Progenitor cell of endocrine pancreas (in vitro differentiated cells): Measurements from ENCODE around the gene SPAG16. TPM values are rescaled to one million over a fixed set of nuclear protein-coding genes. Genes with fewer than 3 reads are reported as not detected.

ENCODE experiments used
- DNase-seq: peaks from one replicate; pipeline ENCODE4 v3.0.0; 2021; ENCODE audit warnings: low spot score; ENCODE audit not compliant: unreplicated experiment
- H3K27ac Mint-ChIP-seq: 2 replicates; pipeline ENCODE4 v1.8.0; 2021; ENCODE audit warnings: mild to moderate bottlenecking, moderate library complexity, mixed read lengths
- H3K27me3 Mint-ChIP-seq: 2 replicates; pipeline ENCODE4 v1.8.0; 2021; ENCODE audit warnings: mixed read lengths
- H3K36me3 Mint-ChIP-seq: 2 replicates; pipeline ENCODE4 v1.8.0; 2022; ENCODE audit warnings: mixed read lengths; ENCODE audit not compliant: insufficient read depth
- H3K4me1 Mint-ChIP-seq: 2 replicates; pipeline ENCODE4 v1.8.0; 2021; ENCODE audit warnings: low read depth, mixed read lengths
- H3K4me3 Mint-ChIP-seq: 2 replicates; pipeline ENCODE4 v1.8.0; 2021; ENCODE audit warnings: low read depth, mild to moderate bottlenecking, moderate library complexity, mixed read lengths
- H3K9me3 Mint-ChIP-seq: 2 replicates; pipeline ENCODE4 v1.8.0; 2021; ENCODE audit warnings: low read depth, mixed read lengths
- total RNA-seq: library from RNA; stranded (reverse); gene quantifications from 2 replicates; pipeline ENCODE4 v1.2.1, GENCODE V29; 2021
- TF ChIP-seq, protein P1 (sequence below): fragments of 200-600 bp; sonication (generic); IDR thresholded peaks from one replicate; pipeline ENCODE4 v1.5.0; 2021; ENCODE audit warnings: antibody characterized with exemption, mild to moderate bottlenecking; ENCODE audit not compliant: unreplicated experiment

SPAG16 gene
- total RNA-seq, 1 donor from 2014 or later: 52.8 TPM

DNA sequence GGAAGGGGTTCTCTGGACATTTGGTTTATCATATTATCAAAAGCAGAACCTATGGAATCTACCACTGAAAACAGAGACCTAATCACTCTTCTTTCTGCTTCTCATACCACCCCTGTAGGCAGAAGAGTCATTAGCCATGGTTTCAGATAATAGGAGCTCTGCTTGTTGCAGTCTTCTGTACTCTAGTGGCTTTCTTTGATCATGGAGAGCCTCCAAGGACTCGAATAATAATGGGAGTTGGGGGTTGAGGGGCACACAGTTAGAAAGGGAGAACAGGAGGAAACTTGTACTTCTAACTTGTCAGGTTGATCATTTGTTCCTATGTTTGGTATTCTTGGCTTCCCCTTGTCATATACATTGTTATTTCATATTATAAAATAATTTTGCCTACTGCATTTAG, 1074.2 kb downstream of the SPAG16 start:
- no peak overlapping the region for H3K27ac Mint-ChIP-seq
- no peaks in the 10 kb centered on the region for H3K27me3 Mint-ChIP-seq
- H3K9me3 Mint-ChIP-seq: peaks cover 18% of the 10 kb centered on the region
- H3K4me3 Mint-ChIP-seq: no peak overlapping the region
- peaks cover 2% of the 10 kb centered on the region for H3K4me1 Mint-ChIP-seq
- TF ChIP-seq, protein P1, sequence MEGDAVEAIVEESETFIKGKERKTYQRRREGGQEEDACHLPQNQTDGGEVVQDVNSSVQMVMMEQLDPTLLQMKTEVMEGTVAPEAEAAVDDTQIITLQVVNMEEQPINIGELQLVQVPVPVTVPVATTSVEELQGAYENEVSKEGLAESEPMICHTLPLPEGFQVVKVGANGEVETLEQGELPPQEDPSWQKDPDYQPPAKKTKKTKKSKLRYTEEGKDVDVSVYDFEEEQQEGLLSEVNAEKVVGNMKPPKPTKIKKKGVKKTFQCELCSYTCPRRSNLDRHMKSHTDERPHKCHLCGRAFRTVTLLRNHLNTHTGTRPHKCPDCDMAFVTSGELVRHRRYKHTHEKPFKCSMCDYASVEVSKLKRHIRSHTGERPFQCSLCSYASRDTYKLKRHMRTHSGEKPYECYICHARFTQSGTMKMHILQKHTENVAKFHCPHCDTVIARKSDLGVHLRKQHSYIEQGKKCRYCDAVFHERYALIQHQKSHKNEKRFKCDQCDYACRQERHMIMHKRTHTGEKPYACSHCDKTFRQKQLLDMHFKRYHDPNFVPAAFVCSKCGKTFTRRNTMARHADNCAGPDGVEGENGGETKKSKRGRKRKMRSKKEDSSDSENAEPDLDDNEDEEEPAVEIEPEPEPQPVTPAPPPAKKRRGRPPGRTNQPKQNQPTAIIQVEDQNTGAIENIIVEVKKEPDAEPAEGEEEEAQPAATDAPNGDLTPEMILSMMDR: no peak
- no peak for DNase-seq
- no peaks in the 10 kb centered on the region for H3K36me3 Mint-ChIP-seq

DNA sequence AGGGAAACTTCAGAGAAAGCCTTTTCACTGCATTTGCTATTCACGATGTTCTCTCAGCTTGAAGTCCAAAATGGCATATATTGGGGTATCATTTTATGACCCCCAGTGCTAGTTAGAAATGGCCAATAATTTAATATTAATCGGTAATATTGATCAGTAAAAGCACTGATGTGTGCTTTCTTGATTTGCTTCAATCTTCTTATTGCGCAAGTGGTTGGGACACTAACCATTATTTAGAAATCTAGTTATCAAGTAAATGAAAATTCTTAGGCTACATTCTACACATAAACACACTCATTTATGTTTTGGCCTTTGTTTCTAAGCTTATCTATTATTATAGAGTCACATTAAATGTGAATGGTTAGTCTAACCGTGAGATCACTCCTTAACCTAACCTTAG, 1076.9 kb downstream of the SPAG16 start:
- no peak for DNase-seq
- peaks cover 18% of the 10 kb centered on the region for H3K9me3 Mint-ChIP-seq
- H3K27me3 Mint-ChIP-seq: no peaks in the 10 kb centered on the region
- no peak overlapping the region for H3K4me3 Mint-ChIP-seq
- peaks cover 10% of the 10 kb centered on the region for H3K4me1 Mint-ChIP-seq
- no peak overlapping the region for H3K27ac Mint-ChIP-seq
- TF ChIP-seq, protein P1: no peak
- no peaks in the 10 kb centered on the region for H3K36me3 Mint-ChIP-seq

DNA sequence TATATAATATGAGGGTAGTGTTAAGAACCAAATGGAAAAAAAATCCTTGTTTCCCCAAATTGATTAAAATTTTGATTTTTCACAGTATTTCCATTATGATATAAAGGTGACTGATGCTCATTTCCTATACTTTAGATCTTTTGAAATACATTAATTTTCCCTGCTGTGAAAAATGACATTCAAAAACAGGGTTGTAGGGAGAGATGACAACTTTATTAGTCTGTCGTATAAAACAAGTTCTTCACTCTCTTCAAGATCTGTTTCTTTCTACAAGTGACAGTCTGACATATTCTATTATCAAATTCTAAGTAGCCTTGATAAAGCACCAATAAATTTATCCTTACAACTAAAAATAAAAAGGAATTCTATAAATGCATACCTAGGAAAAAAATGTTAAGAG, 1081.3 kb downstream of the SPAG16 start:
- Mint-ChIP-seq H3K27me3 (no peaks in the 10 kb centered on the region), H3K36me3 (no peaks in the 10 kb centered on the region), H3K4me1 (peaks cover 10% of the 10 kb centered on the region), H3K4me3 (no peak overlapping the region), H3K9me3 (no peaks in the 10 kb centered on the region), H3K27ac (no peak overlapping the region)
- DNase-seq: no peak
- TF ChIP-seq, protein P1: no peak

DNA sequence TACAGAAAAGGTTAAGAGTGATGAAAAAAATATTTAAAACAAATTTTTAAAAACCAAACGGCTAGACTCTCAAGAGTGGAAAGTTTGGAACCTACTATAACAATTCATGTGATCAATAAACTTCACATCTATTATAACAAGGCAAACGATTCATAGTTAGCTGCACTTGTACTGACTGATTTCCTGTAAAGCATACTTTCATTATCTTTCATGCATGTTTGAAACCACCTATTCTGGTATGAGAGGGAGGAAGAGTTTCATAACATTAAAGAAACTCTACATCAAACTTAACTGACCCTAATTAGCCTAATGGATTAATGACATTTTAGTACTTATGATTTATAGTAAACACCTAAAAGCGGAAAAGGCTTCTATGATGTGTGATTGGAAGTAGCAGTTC, 1082.9 kb downstream of the SPAG16 start:
- Mint-ChIP-seq H3K27ac (no peak overlapping the region), H3K9me3 (no peaks in the 10 kb centered on the region)
- DNase-seq: no peak

DNA sequence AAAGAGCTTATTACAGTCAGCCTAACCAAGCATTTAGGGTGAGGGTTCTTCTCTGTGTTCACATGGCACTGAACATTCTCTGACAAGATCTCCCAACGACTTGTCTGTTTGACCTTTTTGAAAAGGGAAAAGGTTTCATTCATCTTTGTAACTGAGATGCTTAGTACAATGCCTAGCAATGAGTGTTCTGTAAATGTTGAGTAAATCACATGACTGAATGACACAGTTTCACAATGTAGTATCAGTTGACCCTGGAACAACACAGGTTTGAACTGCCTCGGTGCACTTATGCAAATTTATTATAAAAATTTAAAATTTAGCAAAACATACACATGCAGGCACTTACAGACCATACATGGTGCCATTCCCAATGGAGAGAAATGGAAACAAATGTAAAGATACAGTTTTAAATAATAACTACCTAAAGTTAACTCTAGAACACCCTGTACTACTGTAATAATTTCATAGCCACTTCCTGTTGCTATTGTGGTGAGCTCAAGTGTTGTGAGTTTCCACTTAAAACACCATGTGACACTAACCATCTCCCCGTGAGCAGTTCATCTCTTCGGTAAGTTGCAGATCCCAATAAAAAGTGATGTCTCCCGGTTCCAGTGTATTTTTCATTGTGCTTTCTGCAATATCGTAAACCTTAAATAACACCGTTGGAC, 1092.5 kb downstream of the SPAG16 start:
- peaks cover 4% of the 10 kb centered on the region for H3K4me1 Mint-ChIP-seq
- TF ChIP-seq, protein P1: no peak
- DNase-seq: no peak
- H3K27me3 Mint-ChIP-seq: no peaks in the 10 kb centered on the region
- H3K4me3 Mint-ChIP-seq: no peak overlapping the region
- H3K27ac Mint-ChIP-seq: no peak overlapping the region
- no peaks in the 10 kb centered on the region for H3K36me3 Mint-ChIP-seq
- no peaks in the 10 kb centered on the region for H3K9me3 Mint-ChIP-seq

More for the DNA sequence above, 1082.9 kb downstream of the SPAG16 start:
- TF ChIP-seq, protein P1: no peak
- Mint-ChIP-seq H3K4me1 (peaks cover 8% of the 10 kb centered on the region), H3K36me3 (no peaks in the 10 kb centered on the region), H3K27me3 (no peaks in the 10 kb centered on the region), H3K4me3 (no peak overlapping the region)
